Measurements from ENCODE around the gene MOV10. TPM values are rescaled to one million over a fixed set of nuclear protein-coding genes. Genes with fewer than 3 reads are reported as not detected.

MOV10 gene
- total and polyA plus RNA-seq, 2 of the 8 experiments (the other 6 are each of a cell fraction or from before 2014, with no cell fraction given) = 57.3 to 109 TPM

DNA sequence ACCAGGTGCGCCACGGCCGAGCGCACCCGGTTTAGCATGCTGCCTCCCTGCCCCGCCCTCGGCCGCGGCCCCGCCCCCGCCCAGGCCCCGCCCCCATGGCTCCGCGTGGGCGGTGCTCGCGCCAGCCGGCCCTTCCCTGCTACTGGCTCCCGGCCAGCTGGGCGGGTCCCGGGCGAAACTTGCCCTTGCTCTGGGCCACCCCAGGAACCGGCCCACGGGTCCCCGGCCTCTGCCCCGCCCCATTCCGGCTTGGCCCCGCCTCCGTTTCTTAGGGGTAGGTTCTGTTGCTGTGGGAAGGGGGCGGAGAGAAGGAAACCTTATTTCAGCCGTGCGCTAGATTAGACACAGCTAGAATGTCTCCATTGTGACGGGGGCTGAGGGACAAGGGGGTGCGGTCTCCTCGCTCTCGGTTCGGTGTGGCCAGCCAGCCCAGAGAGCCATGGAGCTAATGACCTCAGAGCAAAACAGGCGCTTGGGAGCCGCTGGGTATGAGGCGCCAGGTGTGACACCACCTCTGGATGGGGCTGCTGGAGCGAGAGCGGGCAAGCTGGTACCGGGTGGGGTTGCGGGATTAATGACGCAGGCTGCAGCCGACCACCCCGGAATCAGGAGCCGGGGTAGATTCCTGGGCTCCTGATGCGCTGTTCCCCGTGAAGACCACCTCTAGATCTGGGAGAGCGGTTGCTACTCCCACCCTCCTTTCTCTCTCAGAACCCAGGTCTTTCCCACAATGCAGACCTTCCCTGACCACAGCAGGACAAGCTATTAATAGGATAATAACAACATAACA, 41.0 kb downstream of the MOV10 start, which contains the start of gene PPM1J:
Gene PPM1J, minus strand, starts transcription at position 69 of the 790 bp plus-strand sequence. Its CDS starts 31 bp downstream, at position 38.
- H3K4me1 ChIP-seq (replicated peaks in 1 of 4; ENCODE audit: control insufficient read depth in 3 of 4, insufficient read depth in 4 of 4, low read length in 3 of 4) = peaks cover 0 to 20% (median 13%) of the 10 kb centered on the region in 4 experiments; a peak in 6 of 7 replicates
- H3K79me2 ChIP-seq (ENCODE audit: control insufficient read depth in 1 of 2, insufficient read depth in 2 of 2, low read length in 2 of 2) = no peaks in the 10 kb centered on the region
- H3K36me3 ChIP-seq (ENCODE audit: control insufficient read depth in 2 of 4, insufficient read depth in 4 of 4, low read length in 3 of 4) = peaks cover 0 to 2% (median 0%) of the 10 kb centered on the region in 4 experiments; a peak in 2 of 8 replicates
- no peak within 1 kb of the TSS for H3K4ac ChIP-seq (replicated peaks; ENCODE audit: insufficient read length, low read depth, low read length)
- no peak within 1 kb of the TSS for H2AK5ac ChIP-seq (ENCODE audit: low read depth, low read length)
- H2BK20ac ChIP-seq (ENCODE audit: low read length) = 0 out of 2 replicates have a peak within 1 kb of the TSS, but pooled peaks have one; percentile 36
- H3K23ac ChIP-seq (ENCODE audit: insufficient read length) = no peak within 1 kb of the TSS
- H2BK5ac ChIP-seq (ENCODE audit: low read depth, low read length) = no peak within 1 kb of the TSS; the same call in 1 of the 2 replicates
- H4K8ac ChIP-seq (ENCODE audit: extremely low read depth, insufficient read depth, low read length) = peak within 1 kb of the TSS; percentile 69; the same call in 1 of the 2 replicates
- H2BK120ac ChIP-seq (replicated peaks; ENCODE audit: low read depth, low read length) = no peak within 1 kb of the TSS
- H2BK12ac ChIP-seq (ENCODE audit: low read depth, low read length) = no peak within 1 kb of the TSS
- 4% methylated on average over 26 of the region's 51 CpGs; no CpG with 5 or more reads in 1 of the 2 experiments for WGBS, 2 experiments (ENCODE audit: extremely low coverage in 1 of 2, insufficient coverage in 1 of 2, insufficient read length in 1 of 2, insufficient replicate concordance in 2 of 2, low coverage in 1 of 2, low lambda C conversion rate in 2 of 2, missing lambda C conversion rate in 1 of 2)
- no peak within 1 kb of the TSS for H3K27ac ChIP-seq (ENCODE audit: low read depth, low read length)
- H2AFZ ChIP-seq (ENCODE audit: low read length) = peak within 1 kb of the TSS; percentile 17; the same call in 1 of the 2 replicates
- peaks cover 14% of the 10 kb centered on the region for H3K23me2 ChIP-seq (ENCODE audit: low read depth, low read length)
- peaks cover 0 to 7% of the 10 kb centered on the region in 2 experiments for H4K20me1 ChIP-seq (replicated peaks in 1 of 2; ENCODE audit: control insufficient read depth in 1 of 2, insufficient read depth in 2 of 2, low read length in 2 of 2)
- H3K4me3 ChIP-seq (ENCODE audit: extremely low read depth in 1 of 4, insufficient read depth in 2 of 4, low read depth in 3 of 4, low read length in 4 of 4) = peak within 1 kb of the TSS; percentile 60 to 81 (median 73)
- H4K5ac ChIP-seq (ENCODE audit: insufficient read length, low read depth, low read length) = no peak within 1 kb of the TSS
- no peak for FAIRE-seq
- peak; percentile 85 to 100 for DNase-seq (ENCODE audit: low read depth in 1 of 2, low spot score in 2 of 2)
- H3K14ac ChIP-seq (ENCODE audit: insufficient read length) = no peak within 1 kb of the TSS
- H3K18ac ChIP-seq (ENCODE audit: extremely low read depth, low read length) = peak within 1 kb of the TSS; percentile 56; the same call in 1 of the 2 replicates
- H3K9ac ChIP-seq (replicated peaks in 1 of 4; ENCODE audit: extremely low read depth in 1 of 4, low read depth in 3 of 4, low read length in 3 of 4) = peak within 1 kb of the TSS in 3 of 4 experiments; percentile 14 to 73 (median 20); a peak in 3 of 7 replicates
- H3K27me3 ChIP-seq (replicated peaks in 1 of 4; ENCODE audit: control insufficient read depth in 3 of 4, extremely low read depth in 1 of 4, insufficient read depth in 3 of 4, low read length in 3 of 4) = peaks cover 0 to 29% (median 16%) of the 10 kb centered on the region in 4 experiments; a peak in 5 of 7 replicates
- H3K56ac ChIP-seq (replicated peaks; ENCODE audit: insufficient read length, low read depth, low read length) = no peak within 1 kb of the TSS
- H3K79me1 ChIP-seq (ENCODE audit: low read depth, low read length) = no peaks in the 10 kb centered on the region
- ChIA-PET CTCF (ENCODE audit: partially characterized antibody) (interaction anchor here (0.5 to 14.2 kb wide), 60 partner anchors 7 to 1567 kb away, joined by 3 to 547 read pairs (median 5); partner anchors contain the start of gene LRIG2), POLR2A (ENCODE audit: partially characterized antibody) (interaction anchor here (0.9 to 4.3 kb wide), 14 partner anchors 8 to 241 kb away, joined by 3 to 32 read pairs (median 5); partner anchors contain the start of genes MOV10 and SLC16A1)
- H2BK15ac ChIP-seq (ENCODE audit: low read length) = no peak within 1 kb of the TSS
- no peak within 1 kb of the TSS for H4K91ac ChIP-seq (replicated peaks; ENCODE audit: insufficient read length, low read length)
- H3K4me2 ChIP-seq (ENCODE audit: insufficient read depth in 1 of 2, low read depth in 2 of 2, low read length in 2 of 2) = peak within 1 kb of the TSS; percentile 75 to 95
- no peaks in the 10 kb centered on the region for H3K9me3 ChIP-seq (ENCODE audit: insufficient read depth in 2 of 2, low read depth in 1 of 2, low read length in 1 of 2)
- TF ChIP-seq EGR1 (IDR thresholded peaks at IDR 0.05; ENCODE audit: borderline replicate concordance, low read depth, low read length) (peak; percentile 73; the same call in 1 of the 2 replicates), CTBP2 (IDR thresholded peaks at IDR 0.05; ENCODE audit: borderline replicate concordance, insufficient read depth, insufficient read length, low read length) (no peak), SIN3A (conservative IDR thresholded peaks at IDR 0.05 in 1 of 2, IDR thresholded peaks at IDR 0.05 in 1 of 2; ENCODE audit: low read depth in 1 of 2, low read length in 2 of 2) (peak in 1 of 2 experiments; percentile 47; a peak in 1 of 4 replicates), CREB1 (IDR thresholded peaks at IDR 0.05) (peak; percentile 33; the same call in 1 of the 2 replicates), RBBP5 (IDR thresholded peaks at IDR 0.05; ENCODE audit: borderline replicate concordance, low read depth, low read length) (0 out of 2 replicates have a peak, but pooled peaks have one; percentile 11), TBP (IDR thresholded peaks at IDR 0.05; ENCODE audit: low read depth, low read length) (peak; percentile 30; the same call in 1 of the 2 replicates), KDM4A (IDR thresholded peaks at IDR 0.05; ENCODE audit: low read depth, low read length, severe bottlenecking) (no peak), TAF1 (IDR thresholded peaks at IDR 0.05; ENCODE audit: low read depth, low read length) (0 out of 2 replicates have a peak, but pooled peaks have one; percentile 13)
- TF ChIP-seq, protein P1, sequence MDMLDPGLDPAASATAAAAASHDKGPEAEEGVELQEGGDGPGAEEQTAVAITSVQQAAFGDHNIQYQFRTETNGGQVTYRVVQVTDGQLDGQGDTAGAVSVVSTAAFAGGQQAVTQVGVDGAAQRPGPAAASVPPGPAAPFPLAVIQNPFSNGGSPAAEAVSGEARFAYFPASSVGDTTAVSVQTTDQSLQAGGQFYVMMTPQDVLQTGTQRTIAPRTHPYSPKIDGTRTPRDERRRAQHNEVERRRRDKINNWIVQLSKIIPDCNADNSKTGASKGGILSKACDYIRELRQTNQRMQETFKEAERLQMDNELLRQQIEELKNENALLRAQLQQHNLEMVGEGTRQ (IDR thresholded peaks at IDR 0.05; ENCODE audit: low read length) = no peak
